ENCODE data around the gene TBC1D25.

The TBC1D25 gene

DNA sequence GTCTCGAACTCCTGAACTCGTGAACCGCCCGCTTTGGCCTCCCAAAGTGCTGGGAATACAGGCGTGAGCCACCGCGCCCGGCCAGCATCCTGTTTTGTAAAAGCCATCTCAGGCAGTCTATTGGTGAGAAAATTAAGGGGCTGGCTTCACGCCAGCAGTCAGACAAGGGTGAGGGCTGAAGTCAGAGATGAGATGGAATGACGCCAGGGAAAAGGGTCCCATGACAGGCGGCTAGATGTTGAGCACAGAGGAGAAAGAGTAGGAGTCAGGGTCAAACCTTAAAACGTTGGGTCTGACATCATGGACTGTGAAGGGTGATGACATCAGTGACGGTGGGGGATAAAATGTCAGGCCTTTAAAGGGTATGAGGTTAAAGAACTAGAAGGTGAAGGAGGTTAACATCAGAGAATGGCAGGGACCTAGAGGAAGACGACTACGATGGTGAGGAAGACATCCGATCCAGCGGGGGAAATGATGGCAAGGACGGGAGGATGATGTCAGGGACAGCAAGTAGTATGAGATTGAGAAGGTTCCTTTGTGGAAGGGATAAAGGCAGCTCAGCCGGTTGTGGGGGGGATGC, 34.3 kb downstream of the TBC1D25 start:
- no peak for DNase-seq

DNA sequence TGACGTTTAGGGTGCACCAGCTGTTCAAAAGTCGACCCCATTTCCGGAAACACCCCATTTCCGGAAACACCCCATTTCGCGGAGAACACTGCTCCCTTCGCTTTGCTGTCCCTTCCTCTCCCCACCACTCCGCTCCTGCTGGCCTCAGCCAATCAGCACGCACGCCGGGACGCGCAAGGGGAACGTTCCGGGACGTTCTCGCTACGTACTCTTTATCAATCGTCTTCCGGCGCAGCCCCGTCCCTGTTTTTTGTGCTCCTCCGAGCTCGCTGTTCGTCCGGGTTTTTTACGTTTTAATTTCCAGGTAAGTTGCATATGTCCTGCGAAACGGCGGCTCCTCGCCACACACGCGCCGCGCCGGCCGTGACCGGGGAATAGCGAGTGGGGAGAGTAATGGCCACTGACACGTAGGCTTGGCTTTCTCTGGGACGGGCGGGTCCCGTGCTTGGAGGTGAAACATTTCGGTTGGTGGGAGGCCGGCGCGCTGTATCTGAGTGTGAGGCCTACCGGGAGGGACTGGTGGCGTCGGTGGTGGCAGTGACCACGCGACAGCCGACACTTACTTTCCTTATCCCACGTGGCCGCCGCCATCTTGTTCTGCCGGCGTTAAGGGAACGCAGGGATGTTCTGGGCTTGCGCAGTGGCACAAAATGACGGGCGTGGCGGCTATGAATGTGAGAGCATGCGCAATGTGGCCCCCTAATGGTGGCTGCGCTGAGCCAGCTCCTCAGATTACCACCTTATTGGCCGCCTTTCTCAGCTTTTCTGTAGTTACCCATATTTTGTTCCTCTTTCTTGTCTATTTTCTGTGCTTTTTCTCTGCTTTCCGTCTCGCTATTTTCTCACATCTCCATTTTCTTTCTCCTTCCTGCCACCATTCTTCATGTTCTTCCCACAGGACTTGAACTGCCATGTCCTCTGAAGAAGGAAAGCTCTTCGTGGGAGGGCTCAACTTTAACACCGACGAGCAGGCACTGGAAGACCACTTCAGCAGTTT, 35.1 kb downstream of the TBC1D25 start, which contains the start of gene RBM3:
RBM3 (plus strand) TSS at position 215 of the 997 bp plus-strand sequence; CDS start at position 912, 697 bp downstream.
- peak; percentile 95 for DNase-seq

DNA sequence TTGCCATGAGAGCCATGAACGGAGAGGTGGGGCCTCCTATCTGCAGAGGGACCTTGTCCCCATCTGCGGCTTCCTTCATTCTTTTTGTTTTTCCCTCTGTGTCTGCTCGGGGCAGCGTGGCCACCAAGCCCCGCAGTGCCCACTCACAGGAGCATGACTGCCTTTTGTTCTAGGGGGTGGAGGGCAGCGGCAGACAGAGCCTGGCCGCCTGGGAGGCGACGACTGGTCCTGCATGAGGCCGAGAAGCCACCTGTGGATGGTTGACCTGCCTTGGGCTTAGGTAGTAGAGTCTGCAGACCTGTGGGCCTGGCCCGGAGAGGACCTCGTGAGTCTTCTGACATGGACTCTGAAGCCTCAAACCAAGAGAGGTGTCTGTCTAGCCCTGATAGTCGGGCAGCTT, 36.1 kb downstream of the TBC1D25 start:
- no peak for DNase-seq

DNA sequence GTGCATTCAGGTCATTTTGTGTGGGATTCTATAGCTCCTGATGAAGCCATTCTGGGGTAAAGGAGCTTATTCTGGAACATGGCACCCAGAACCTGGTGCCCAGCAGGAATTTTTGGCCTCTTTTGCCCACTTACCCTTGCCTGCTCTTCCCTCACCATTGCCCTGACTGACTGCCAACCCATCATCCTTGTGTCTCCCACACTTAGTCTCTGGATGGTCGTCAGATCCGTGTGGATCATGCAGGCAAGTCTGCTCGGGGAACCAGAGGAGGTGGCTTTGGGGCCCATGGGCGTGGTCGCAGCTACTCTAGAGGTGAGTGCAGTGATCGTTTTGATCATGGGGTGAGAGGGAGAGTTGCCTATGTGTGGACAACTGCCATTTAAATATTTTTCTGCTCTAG, 36.6 kb downstream of the TBC1D25 start:
- DNase-seq, result no peak

DNA sequence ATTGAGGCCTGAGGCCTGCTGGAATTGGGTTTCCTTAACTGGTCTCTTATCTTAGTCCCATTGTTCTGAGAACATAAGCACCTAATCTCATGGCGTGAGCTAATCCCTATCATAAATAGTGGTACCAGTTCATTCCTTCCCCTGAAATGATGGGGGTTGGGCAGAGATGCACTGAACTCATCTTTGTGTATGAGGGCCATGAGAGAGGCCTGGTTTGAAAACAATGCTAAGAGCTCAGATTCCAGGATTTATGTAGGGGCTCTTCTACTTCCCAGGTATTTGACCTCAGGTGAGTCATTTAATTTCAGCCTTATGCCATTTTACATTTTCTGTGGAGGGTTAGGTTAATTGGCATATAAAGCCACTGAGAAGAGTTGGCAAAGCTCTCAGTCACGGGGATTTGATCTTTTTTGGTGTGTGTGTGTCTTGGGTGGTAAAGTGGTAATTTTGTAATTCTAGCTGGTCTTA, 39.2 kb downstream of the TBC1D25 start:
- no peak for DNase-seq

DNA sequence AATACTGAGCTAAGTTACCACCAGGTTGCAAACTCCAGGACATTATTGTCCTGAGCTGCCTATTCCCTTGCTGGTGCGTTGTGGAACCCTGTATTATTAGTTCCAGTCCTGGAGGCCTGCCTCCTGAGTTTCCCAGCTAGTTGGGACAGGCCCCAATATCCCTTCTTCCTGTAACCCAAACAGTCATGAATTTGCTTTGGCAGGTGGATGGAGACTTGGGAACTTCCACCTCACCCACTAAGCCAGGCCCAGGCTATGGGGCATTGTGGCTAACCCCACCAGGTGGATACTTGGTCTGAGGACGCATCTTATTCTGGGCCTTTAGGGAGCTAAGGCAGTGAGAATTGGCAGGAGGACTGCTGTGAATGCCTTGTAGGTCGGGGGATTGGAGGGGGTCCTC, 39.7 kb downstream of the TBC1D25 start:
- no peak for DNase-seq

DNA sequence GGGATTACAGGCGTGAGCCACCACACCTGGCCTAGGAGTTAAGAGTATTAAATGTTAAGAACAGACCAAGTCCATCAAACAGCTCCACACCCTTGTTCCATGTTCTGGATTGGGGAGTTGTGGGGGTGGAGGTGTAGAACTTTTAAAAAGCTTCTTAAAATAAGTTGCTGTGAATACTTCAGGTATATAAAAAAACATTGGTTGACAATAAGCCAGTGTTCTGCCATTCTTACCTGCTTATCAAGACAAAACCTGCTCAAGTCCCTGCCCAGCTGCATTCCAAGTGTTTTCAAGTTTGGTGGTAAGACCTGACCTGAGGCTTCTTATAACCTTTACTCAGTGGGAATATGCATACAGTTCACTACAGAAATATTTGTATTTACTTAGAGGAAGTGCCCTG, 41.1 kb downstream of the TBC1D25 start:
- DNase-seq, result no peak

DNA sequence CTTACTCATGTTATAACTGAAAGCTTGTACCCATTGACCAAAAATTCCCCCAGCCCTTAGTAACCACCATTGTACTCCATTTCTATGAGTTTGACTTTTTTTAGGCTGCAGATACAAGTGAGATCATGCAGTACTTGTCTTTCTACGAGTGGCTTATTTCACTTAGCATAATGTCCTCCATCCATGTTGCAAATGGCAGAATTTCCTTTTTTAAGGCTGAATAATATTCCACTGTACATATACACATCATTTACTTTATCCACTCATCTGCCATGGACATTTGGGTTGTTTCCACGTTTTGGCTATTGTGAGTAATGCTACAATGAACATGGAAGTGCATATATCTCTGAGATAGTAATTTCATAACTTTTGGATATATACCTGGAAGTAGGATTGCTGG, 45.2 kb downstream of the TBC1D25 start:
- no peak for DNase-seq

DNA sequence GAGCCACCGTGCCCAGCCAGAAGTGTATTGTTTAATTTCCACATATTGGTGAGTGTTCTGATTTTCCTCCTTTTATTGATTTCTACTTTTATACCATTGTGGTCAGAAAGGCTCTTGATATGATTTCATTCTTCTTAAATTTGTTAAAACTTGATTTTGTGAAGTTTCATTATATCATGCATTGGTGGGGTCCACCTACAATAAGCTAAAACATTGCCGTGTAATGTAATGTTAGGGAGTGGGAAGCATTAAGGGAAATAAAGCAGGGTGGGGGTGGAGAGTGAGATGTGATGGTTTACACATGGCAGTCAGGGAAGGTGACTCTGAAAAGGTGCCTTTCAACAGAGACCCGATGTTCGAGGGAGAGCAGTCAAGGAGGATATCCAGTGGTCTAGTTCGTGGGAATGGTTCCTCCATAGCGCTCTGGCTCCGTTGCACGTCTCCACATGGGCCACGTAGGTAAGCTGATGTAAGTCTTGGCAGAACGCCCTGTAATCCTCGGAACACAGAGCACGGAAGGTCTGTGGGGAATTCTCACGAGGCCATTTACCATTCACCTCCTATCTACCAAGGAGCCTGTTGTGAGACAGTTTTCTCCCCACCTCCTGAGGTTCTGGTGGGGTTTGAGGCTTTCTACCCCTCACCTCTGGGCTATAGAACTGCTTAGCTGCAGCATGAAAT, 50.1 kb downstream of the TBC1D25 start:
- DNase-seq, result no peak

DNA sequence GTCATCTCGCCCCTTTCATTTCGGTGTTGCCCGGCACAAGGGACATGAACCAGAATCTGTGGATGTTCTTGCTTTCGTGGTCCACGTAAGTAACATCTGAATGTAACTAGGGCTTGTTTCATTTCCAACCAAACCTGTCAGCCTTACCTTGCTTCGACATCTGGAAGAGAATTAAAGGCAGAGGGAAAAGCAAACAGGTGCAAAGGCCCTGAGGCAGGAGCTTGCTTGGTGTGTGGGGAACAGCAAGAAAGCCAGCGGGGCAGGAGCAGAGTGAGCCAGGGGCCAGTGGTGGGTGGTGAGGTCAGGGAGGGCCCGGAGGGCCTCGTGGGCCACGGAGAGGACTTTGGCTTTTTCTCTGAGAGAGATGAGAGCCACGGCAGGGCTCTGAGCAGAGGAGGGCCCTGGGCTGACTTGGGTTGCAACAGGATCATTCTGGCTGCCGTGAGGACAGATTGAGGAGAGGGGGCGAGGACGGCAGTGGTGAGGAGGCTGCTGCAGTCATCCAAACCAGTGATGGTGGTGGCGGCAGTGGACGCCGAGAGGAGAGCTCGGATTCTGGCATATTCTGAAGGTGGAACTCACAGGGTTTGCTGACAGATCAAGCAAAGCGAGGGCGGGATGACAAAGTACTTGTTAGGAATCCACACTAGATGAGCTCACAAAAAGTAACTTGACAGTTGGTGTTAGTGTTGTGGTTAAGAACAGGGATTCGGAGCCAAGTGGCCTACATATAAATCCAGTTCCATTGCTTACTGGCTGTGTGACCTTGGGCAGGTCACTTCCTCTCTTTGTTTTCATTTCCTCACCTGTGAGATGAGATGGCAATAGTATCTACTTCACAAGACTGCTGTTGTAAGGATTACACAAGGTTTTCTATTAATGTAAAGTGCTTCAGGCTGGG, 50.9 kb downstream of the TBC1D25 start:
- DNase-seq, result no peak

DNA sequence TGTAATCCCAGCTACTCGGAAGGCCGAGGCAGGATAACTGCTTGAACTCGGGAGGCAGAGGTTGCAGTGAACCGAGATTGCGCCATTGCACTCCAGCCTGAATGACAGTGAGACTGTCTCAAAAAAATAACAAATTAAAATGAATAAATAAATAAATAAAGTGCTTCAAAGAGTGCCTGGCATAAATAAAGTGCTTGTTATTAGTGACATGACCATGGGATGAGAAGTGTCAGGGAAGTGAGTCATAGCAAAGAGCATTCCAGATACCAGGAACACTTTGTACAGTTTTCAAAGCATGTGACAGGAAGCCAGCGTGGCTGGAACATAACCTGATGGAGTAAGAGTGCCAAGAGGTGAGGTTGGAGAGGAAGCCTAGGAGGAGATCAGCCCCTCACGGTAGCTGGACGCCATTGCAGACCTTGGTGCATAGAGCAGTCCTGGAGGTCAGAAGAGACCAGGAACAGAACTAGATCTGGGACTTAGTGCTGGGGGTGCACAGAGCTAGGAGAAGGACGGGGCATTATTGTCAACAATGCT, 51.8 kb downstream of the TBC1D25 start:
- peak; percentile 58 for DNase-seq

DNA sequence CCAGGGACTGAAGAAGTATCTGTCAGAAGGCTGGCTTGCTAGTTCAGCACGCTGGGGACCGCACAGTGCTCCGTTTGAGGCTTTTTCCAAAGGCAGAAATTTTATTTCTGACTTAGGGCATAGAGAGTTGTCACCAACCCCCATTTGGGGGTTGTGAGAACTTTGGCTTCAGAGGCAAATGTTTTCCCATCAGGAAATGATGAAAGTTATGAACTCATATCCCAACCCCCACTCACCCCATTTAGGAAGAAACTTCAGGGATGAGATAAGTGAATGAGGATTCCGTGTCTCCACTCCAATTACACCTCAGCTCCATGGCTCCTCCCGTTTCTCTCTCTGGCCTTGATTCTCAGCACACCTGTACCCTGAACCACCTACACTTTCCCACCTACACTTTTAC, 53.5 kb downstream of the TBC1D25 start:
- peak; percentile 50 for DNase-seq

DNA sequence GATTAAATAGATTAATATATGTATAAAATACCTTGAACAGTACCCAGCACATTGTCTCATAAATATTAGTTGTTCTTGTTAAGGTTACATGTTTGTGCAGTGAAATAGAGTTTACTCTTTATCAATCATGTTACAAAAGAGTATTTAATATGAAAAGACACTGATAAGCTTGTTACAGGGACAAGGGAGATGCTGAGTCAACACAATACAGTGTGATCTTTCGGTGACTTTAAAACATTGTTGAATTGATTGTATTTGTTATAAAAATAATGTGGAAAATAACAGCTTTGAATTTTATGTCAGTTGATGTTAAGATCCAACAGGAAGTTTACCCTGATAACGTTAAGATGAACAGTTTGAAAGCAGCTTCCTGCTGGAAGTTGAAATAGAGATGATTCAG, 56.4 kb downstream of the TBC1D25 start:
- no peak for DNase-seq

DNA sequence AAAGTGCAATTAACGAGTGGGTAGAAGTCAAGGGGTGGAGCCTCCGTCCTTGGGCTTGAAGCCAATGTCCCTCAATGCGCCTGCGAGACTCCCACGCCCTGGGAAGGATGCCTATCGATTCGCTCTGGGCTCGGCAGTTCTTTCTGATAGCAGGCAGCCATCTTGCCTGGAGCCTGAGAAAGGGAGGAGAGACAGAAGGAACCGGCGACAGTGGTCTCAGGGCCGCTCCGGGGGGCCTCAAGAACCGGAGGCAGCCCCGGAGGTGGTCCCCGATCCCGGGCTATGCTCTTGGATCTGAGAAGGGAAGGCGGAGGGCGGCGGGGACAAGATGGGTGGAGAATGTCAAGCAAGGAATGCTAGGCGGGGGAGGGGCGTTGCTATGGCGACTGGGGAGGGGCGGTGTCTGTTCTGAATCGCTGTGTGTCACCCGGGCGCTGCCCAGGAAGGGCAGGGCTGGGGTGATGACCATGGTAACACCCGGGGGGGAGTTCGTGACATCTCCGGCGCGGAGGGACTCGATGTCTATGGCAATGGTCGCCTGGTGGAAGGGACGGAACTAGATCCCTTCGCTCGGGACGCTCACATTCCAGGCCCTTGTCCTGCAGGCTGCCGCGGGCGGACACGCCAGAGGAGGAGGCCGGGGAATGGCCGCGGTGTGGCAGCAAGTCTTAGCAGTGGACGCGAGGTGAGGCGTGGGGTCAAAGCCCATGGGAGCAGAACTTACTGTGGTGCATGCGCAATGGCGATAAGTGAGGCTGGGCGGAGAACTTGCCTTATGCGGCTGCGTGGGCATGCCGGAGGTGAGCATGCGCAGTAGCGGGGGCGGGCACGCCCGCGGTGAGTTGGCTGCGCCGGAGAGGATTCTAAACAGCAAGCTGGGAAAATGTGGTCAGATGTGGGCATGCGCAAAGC, 58.1 kb downstream of the TBC1D25 start, which contains the start of gene WDR13:
WDR13 (plus strand) TSS at position 140 of the 912 bp plus-strand sequence; CDS start at position 645, 505 bp downstream.
- peak; percentile 94 for DNase-seq

DNA sequence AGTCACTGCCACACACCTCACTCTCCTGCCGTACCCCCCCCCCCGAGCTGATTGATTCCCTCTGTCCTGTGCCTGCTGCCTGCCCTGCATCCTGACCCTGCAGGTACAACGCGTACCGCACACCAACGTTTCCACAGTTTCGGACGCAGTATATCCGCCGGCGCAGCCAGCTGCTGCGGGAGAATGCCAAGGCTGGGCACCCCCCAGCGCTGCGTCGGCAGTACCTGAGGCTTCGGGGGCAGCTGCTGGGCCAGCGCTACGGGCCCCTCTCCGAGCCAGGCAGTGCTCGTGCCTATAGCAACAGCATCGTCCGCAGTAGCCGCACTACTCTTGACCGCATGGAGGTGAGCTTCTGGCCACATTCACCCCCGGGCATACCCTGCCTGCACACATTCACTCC, 59.1 kb downstream of the TBC1D25 start:
- no peak for DNase-seq

DNA sequence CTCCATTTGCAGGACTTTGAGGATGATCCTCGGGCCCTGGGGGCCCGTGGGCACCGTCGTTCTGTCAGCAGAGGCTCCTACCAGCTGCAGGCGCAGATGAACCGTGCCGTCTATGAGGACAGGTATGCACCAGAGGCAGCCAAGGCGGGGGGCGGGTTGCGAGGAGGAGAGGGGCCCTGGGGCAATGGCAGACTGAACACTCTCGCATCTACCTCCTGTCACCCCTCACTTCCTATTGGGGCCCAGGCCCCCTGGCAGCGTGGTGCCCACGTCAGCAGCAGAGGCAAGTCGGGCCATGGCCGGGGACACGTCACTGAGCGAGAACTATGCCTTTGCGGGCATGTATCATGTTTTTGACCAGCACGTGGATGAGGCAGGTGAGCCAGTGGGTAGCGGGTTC, 59.8 kb downstream of the TBC1D25 start:
- no peak for DNase-seq

DNA sequence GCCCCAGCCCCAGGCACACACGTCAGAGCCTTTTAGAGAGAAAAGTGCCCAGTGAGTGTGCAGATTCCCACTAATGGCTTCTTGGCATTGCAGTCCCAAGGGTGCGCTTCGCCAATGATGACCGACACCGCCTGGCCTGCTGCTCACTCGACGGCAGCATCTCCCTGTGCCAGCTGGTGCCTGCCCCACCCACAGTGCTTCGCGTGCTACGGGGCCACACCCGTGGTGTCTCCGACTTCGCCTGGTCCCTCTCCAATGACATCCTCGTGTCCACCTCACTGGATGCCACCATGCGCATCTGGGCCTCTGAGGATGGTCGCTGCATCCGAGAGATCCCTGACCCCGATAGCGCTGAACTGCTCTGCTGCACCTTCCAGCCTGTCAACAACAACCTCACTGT, 60.7 kb downstream of the TBC1D25 start:
- no peak for DNase-seq

DNA sequence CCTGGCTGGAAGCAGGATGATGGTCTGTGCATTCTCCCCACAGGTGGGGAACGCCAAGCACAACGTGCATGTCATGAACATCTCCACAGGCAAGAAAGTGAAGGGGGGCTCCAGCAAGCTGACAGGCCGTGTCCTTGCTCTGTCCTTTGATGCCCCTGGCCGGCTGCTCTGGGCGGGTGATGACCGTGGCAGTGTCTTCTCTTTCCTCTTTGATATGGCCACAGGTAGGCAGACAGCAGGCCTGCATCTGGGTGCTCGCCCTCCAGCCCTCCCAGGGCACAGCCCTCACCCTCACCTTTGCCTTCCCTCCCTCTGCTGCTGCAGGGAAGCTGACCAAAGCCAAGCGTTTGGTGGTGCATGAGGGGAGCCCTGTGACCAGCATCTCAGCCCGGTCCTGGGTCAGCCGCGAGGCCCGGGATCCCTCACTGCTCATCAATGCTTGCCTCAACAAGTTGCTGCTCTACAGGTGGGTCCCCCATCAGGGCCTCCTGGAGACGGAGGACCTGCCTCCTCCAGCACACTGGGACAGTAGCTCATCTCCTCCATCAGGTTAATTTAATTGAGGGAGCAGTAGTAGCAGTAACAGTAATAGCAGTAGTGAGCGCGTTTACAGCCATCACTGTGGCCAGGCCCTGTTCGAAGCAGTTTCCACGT, 62.4 kb downstream of the TBC1D25 start:
- no peak for DNase-seq

DNA sequence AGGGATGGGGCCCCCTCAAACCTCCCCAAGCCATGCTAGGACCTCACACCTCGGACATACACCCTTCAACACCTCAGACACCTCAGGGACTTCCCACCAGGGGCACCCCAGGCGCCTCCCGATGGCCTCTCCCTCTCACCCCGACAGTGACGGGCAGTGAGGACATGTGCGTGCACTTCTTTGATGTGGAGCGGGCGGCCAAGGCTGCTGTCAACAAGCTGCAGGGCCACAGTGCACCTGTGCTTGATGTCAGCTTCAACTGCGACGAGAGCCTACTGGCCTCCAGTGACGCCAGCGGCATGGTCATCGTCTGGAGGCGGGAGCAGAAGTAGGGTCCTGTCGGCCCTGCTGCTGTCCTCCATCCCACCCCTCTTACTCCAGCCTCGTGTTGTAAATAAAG, 65.2 kb downstream of the TBC1D25 start:
- no peak for DNase-seq

DNA sequence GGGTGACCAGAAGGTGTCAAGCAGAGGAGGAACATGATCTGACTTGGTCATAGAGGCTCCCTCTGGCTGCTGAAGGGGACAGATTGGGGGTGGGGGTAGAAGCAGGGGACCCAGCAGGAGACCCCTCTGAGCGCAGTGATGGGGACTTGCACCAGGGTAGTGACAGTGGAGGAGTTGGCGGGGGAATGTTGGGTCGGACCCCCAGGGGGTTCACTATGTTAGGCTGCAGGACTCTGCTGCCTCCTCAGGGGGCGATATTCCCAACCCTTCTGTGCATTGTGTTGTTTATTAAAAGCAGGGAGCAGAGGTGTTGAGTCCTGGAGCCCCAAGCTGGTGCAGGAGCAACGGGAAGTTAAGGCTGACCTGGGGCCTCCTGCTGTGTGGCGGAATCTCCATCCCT, 66.6 kb downstream of the TBC1D25 start:
- no peak for DNase-seq
